ENCODE measurements around the gene CMSS1. TPM values are rescaled to one million over a fixed set of nuclear protein-coding genes. Genes with fewer than 3 reads are reported as not detected.

The CMSS1 gene
- total RNA-seq, result 6.3 and 17.3 TPM in 2 replicates

GRCh38 chr3:99817437-99818240 is at the start of gene CMSS1:
Gene CMSS1 (plus strand): TSS chr3:99817862.

GRCh38 chr3:100114413-100115030 is 296.9 kb downstream of the CMSS1 start, which contains the start of gene FILIP1L:
Gene FILIP1L (minus strand): TSS chr3:100114501.

Other genes starting within 250 kb of the CMSS1 start
- 45.4 and 72.6 TPM in 2 replicates for gene COL8A1, start 179.3 kb upstream of the CMSS1 start, total RNA-seq

Data from smooth muscle cell of trachea (primary cell).